HepG2 (cell line): Measurements from ENCODE around the gene FAM124A. TPM values are rescaled to one million over a fixed set of nuclear protein-coding genes. Genes with fewer than 3 reads are reported as not detected.

ENCODE experiments used
- ATAC-seq: fragments of 200-7000 bp; cut with Tn5 transposase; 3 replicates; pipeline ENCODE4 v1.9.1; 2020; ENCODE audit warnings: mild to moderate bottlenecking, moderate library complexity
- BruUV-seq: library from RNA; stranded (reverse); fragments of 400-500 nt; replicated peaks from 2 replicates; lab custom pipeline; 2021; lab: Mats Ljungman, UMichigan
- CTCF ChIA-PET: fragments of 300-600 bp; formaldehyde crosslinking; extraction: SDS; loops from one replicate; lab custom pipeline; 2021; ENCODE audit warnings: low total read pairs, inconsistent platforms, low intra/inter-chr PET ratio; lab: Yijun Ruan, JAX
- POLR2A ChIA-PET: fragments of 350-600 bp; sonication (Branson Sonifier 250); formaldehyde crosslinking; loops from one replicate; lab custom pipeline; 2020; ENCODE audit warnings: antibody characterized with exemption, inconsistent platforms; lab: Yijun Ruan, JAX
- DNase-seq: peaks from one replicate; pipeline ENCODE4 v3.0.0-alpha.2; 2015; ENCODE audit warnings: low spot score
- FAIRE-seq: peaks from 3 replicates; lab custom pipeline; 2011; peaks lifted over from hg19 to GRCh38; lab: Jason Lieb, UNC
- H2AFZ ChIP-seq: one replicate; pipeline ENCODE4 v1.6.1; 2011; ENCODE audit warnings: low read length, inconsistent platforms
- H3K27ac ChIP-seq: fragments of 300-600 bp; 3 replicates; pipeline ENCODE4 v1.8.0; 2011; ENCODE audit warnings: mixed run types, mild to moderate bottlenecking, mixed read lengths, low read length, inconsistent platforms; ENCODE audit not compliant: insufficient read depth; ENCODE audit errors: extremely low read length
- H3K27me3 ChIP-seq, 2 experiments: fragments of 200-600 bp in 1 of 2; 2 replicates in 1 of 2; 3 replicates in 1 of 2; pipeline versions ENCODE4 v1.6.0 to v1.8.0; 2011; ENCODE audit warnings: low read length in 2 of 2, mild to moderate bottlenecking in 2 of 2, moderate library complexity in 2 of 2, inconsistent platforms in 1 of 2; ENCODE audit not compliant: insufficient read depth in 2 of 2, control insufficient read depth in 1 of 2
- H3K36me3 ChIP-seq, 2 experiments: fragments of 200-600 bp in 1 of 2; replicated peaks in 1 of 2; 2 replicates in 1 of 2; 3 replicates in 1 of 2; pipeline versions ENCODE4 v1.5.1 to v1.8.0; 2011; ENCODE audit warnings: low read length in 2 of 2, inconsistent platforms in 1 of 2; ENCODE audit not compliant: insufficient read depth in 2 of 2, control insufficient read depth in 1 of 2
- H3K4me1 ChIP-seq: 2 replicates; pipeline ENCODE4 v1.5.1; 2012; ENCODE audit warnings: low read length, inconsistent platforms; ENCODE audit not compliant: insufficient read depth
- H3K4me2 ChIP-seq: 2 replicates; pipeline ENCODE4 v1.6.0; 2011; ENCODE audit warnings: low read depth, low read length, inconsistent platforms
- H3K4me3 ChIP-seq, 3 experiments: fragments of 200-600 bp in 1 of 3; sonication (generic), shearing (Covaris generic) in 1 of 3; replicated peaks in 1 of 3; 2 replicates each; pipeline ENCODE4 v1.5.1; 2011 to 2016; ENCODE audit warnings: low read length in 3 of 3, inconsistent platforms in 2 of 3, low read depth in 2 of 3, mild to moderate bottlenecking in 2 of 3, control low read depth in 1 of 3, mixed read lengths in 1 of 3; ENCODE audit not compliant: insufficient read depth in 1 of 3
- H3K79me2 ChIP-seq: one replicate; pipeline ENCODE4 v1.6.1; 2011; ENCODE audit warnings: low read length, inconsistent platforms; ENCODE audit not compliant: insufficient read depth
- H3K9ac ChIP-seq: 2 replicates; pipeline ENCODE4 v1.6.0; 2011; ENCODE audit warnings: mild to moderate bottlenecking, low read depth, low read length, inconsistent platforms; ENCODE audit not compliant: insufficient read depth
- H3K9me3 ChIP-seq: 2 replicates; pipeline ENCODE4 v1.5.1; 2012; ENCODE audit warnings: mild to moderate bottlenecking, low read length
- H4K20me1 ChIP-seq: 2 replicates; pipeline ENCODE4 v1.6.0; 2011; ENCODE audit warnings: inconsistent platforms, mild to moderate bottlenecking, low read length, moderate library complexity; ENCODE audit not compliant: insufficient read depth
- BCL3 ChIP-seq: sonication (generic); formaldehyde crosslinking; IDR thresholded peaks from 2 replicates; pipeline ENCODE4 v1.5.1; 2020; ENCODE audit warnings: mild to moderate bottlenecking, missing genetic modification reagents, moderate library complexity
- ETV5 ChIP-seq: IDR thresholded peaks from 2 replicates; pipeline ENCODE4 v1.6.1; 2018; ENCODE audit warnings: missing biosample characterization, missing genetic modification reagents, inconsistent platforms, borderline replicate concordance
- NFE2 ChIP-seq: sonication (generic); formaldehyde crosslinking; IDR thresholded peaks from 2 replicates; pipeline ENCODE4 v1.4.0; 2020; ENCODE audit warnings: missing genetic modification reagents
- PBX2 ChIP-seq: IDR thresholded peaks from 2 replicates; pipeline ENCODE4 v1.6.1; 2016; ENCODE audit warnings: control low read depth
- SMAD9 ChIP-seq: sonication (generic); formaldehyde crosslinking; IDR thresholded peaks from 2 replicates; pipeline ENCODE4 v1.5.1; 2020; ENCODE audit warnings: mild to moderate bottlenecking, missing genetic modification reagents
- SP4 ChIP-seq: sonication (generic); formaldehyde crosslinking; IDR thresholded peaks from 2 replicates; pipeline ENCODE4 v1.8.1; 2023; ENCODE audit warnings: mild to moderate bottlenecking, missing genetic modification reagents
- ZKSCAN8 ChIP-seq: IDR thresholded peaks from 2 replicates; pipeline ENCODE4 v1.6.1; 2016; ENCODE audit warnings: borderline replicate concordance, missing genetic modification reagents, missing compliant biosample characterization
- ZNF34 ChIP-seq: sonication (generic); formaldehyde crosslinking; IDR thresholded peaks from 2 replicates; pipeline ENCODE4 v1.4.0; 2020; ENCODE audit warnings: mild to moderate bottlenecking, missing genetic modification reagents, borderline replicate concordance
- ZNF350 ChIP-seq: sonication (generic); formaldehyde crosslinking; IDR thresholded peaks from 2 replicates; pipeline ENCODE4 v1.4.0; 2020; ENCODE audit warnings: mild to moderate bottlenecking, low read depth, missing genetic modification reagents, borderline replicate concordance
- ZNF468 ChIP-seq: sonication (generic); formaldehyde crosslinking; IDR thresholded peaks from 2 replicates; pipeline ENCODE4 v1.8.0; 2022; ENCODE audit warnings: mild to moderate bottlenecking, moderate library complexity, missing genetic modification reagents
- WGBS: methylation state at CpG from one replicate; pipeline ENCODE4 v1.1.6; 2017; ENCODE audit warnings: low lambda C conversion rate; 5-methylcytosine and 5-hydroxymethylcytosine counted together
- in situ Hi-C: cut with HindIII; loops from 2 replicates; pipeline ENCODE4 v1.10.0; 2017; ENCODE audit warnings: low pct_unique_long_range_greater_than_20kb; ENCODE audit not compliant: extremely low pct_ligation_motif_present
- intact Hi-C: fragments of 100-400 bp; cut with micrococcal nuclease; formaldehyde crosslinking; loops from one replicate; pipeline ENCODE4 v1.10.0; 2022; ENCODE audit not compliant: unreplicated experiment
- polyA plus RNA-seq, 8 experiments: library from polyadenylated mRNA; depleted of rRNA in 3 of 8; stranded (reverse) in 7 of 8; unstranded in 1 of 8; fragments of >200 nt; fragmentation: Illumina TruSeq in 4 of 8; extraction: Trizol in 4 of 8; gene quantifications; 2 replicates each; pipeline versions ENCODE4 v1.2.1 to v1.2.3, GENCODE V29; 2011 to 2016; ENCODE audit warnings: low read depth in 4 of 8, missing spikeins in 1 of 8, mixed read lengths in 1 of 8; ENCODE audit not compliant: insufficient read depth in 1 of 8
- total RNA-seq, 5 experiments: library from RNA; depleted of rRNA; stranded (reverse); fragments of >200 nt; fragmentation: Illumina TruSeq; extraction: Trizol; gene quantifications; 2 replicates each; pipeline ENCODE4 v1.2.3, GENCODE V29; 2016; ENCODE audit warnings: low read depth in 1 of 5

Gene FAM124A
- total and polyA plus RNA-seq, 2 of the 13 experiments (the other 11 are each of a cell fraction or from before 2014, with no cell fraction given): not detected

- no peaks in the 10 kb centered on the region for H3K9me3 ChIP-seq
- peaks cover 0 to 10% of the 10 kb centered on the region in 2 experiments; a peak in 2 of 5 replicates for H3K27me3 ChIP-seq
- H3K36me3 ChIP-seq: no peaks in the 10 kb centered on the region
- H3K9ac ChIP-seq: no peak overlapping the region
- 34% methylated on average over 7 of the region's 7 CpGs for WGBS
- ATAC-seq: no peak
- no peak for FAIRE-seq
- H4K20me1 ChIP-seq: no peaks in the 10 kb centered on the region
- no peak overlapping the region for H2AFZ ChIP-seq
- H3K27ac ChIP-seq: no peak overlapping the region
- intact Hi-C loops (no loop called here), in situ Hi-C loops (no loop called here)
- no peak for DNase-seq
- TF ChIP-seq ETV5 (CRISPR knock-in tag): no peak
- no peak for TF ChIP-seq ZNF34 (CRISPR knock-in tag)
- no peak for TF ChIP-seq SP4 (CRISPR knock-in tag)
- no peak for TF ChIP-seq ZNF350 (CRISPR knock-in tag)
- no peak for TF ChIP-seq SMAD9 (CRISPR knock-in tag)
- TF ChIP-seq ZNF468 (CRISPR knock-in tag): no peak
- TF ChIP-seq ZKSCAN8 (CRISPR knock-in tag): no peak
- TF ChIP-seq NFE2 (CRISPR knock-in tag): no peak
- no peak for TF ChIP-seq PBX2 (CRISPR knock-in tag)
- no peak for TF ChIP-seq BCL3 (CRISPR knock-in tag)
- CTCF ChIA-PET: no interaction called here
- POLR2A ChIA-PET: no interaction called here
- H3K4me2 ChIP-seq: no peak overlapping the region
- H3K4me1 ChIP-seq: no peaks in the 10 kb centered on the region
- no peaks in the 10 kb centered on the region for H3K79me2 ChIP-seq
- H3K4me3 ChIP-seq: no peak overlapping the region
- BruUV-seq: no TSS peak
Measured at GRCh38 chr13:51305271-51305967, 83.2 kb downstream of the FAM124A start.
